ENCODE data around the gene DEFB128. TPM values are rescaled to one million over a fixed set of nuclear protein-coding genes. Genes with fewer than 3 reads are reported as not detected.

DEFB128 gene
- total RNA-seq, 1 donor from 2014 or later = not detected

- Histone ChIP-seq H3K27me3 (ENCODE audit: low read depth) (no peaks in the 10 kb centered on the region), H3K9me3 (no peaks in the 10 kb centered on the region), H3K4me1 (no peaks in the 10 kb centered on the region), H3K27ac (no peak overlapping the region), H3K36me3 (no peaks in the 10 kb centered on the region), H3K4me3 (no peak overlapping the region)
- intact Hi-C loops (cut with DNase I) = no loop called here
- DNase-seq = no peak
- no peak for ATAC-seq
- no peak for TF ChIP-seq CTCF (IDR thresholded peaks at IDR 0.05)
Observed at GRCh38 chr20:145877-146276, 43.6 kb downstream of the DEFB128 start.

GRCh38 chr20:142290-142689 lies 47.2 kb downstream of the DEFB128 start, which contains the start of gene DEFB126:
TSS of gene DEFB126 (plus strand) at chr20:142590. CDS start at chr20:142629, 39 bp downstream.
- DNase-seq (no peak), ATAC-seq (no peak)
- Histone ChIP-seq H3K36me3 (no peaks in the 10 kb centered on the region), H3K27ac (no peak within 1 kb of the TSS), H3K27me3 (ENCODE audit: low read depth) (no peaks in the 10 kb centered on the region), H3K4me1 (no peaks in the 10 kb centered on the region), H3K4me3 (no peak within 1 kb of the TSS), H3K9me3 (no peaks in the 10 kb centered on the region)
- no peak for TF ChIP-seq CTCF (IDR thresholded peaks at IDR 0.05)
- intact Hi-C loops (cut with DNase I) = no loop called here

Other genes starting within 250 kb of the DEFB128 start
- not detected for gene DEFB125, start 102.0 kb downstream of the DEFB128 start, total RNA-seq
- not detected for gene DEFB126, start 47.1 kb downstream of the DEFB128 start, total RNA-seq
- gene DEFB127, start 32.3 kb downstream of the DEFB128 start, total RNA-seq = not detected
- not detected for gene DEFB129, start 37.5 kb upstream of the DEFB128 start, total RNA-seq
- not detected for gene DEFB132, start 68.0 kb upstream of the DEFB128 start, total RNA-seq
- 11.6 TPM for gene C20orf96, start 101.0 kb upstream of the DEFB128 start, total RNA-seq
- 15.6 TPM for gene ZCCHC3, start 107.9 kb upstream of the DEFB128 start, total RNA-seq
- gene SOX12, start 135.8 kb upstream of the DEFB128 start, total RNA-seq = 9.8 TPM
- 17.3 TPM for gene NRSN2, start 157.4 kb upstream of the DEFB128 start, total RNA-seq
- 13.9 TPM for gene TRIB3, start 191.0 kb upstream of the DEFB128 start, total RNA-seq
- gene RBCK1, start 218.6 kb upstream of the DEFB128 start, total RNA-seq = 95.7 TPM

Data from lower lobe of right lung (tissue), 2 donors.